22Rv1 (cell line): Measurements from ENCODE around the gene HPD.

Experiments used
- CTCF ChIP-seq: fragments of 450-650 bp; IDR thresholded peaks from 2 replicates; pipeline ENCODE4 v1.5.1; 2017; ENCODE audit warnings: mild to moderate bottlenecking
- ZFX ChIP-seq: fragments of 450-650 bp; IDR thresholded peaks from 2 replicates; pipeline ENCODE4 v1.6.1; 2017; ENCODE audit warnings: antibody characterized with exemption, borderline replicate concordance

- no peak for TF ChIP-seq CTCF
- TF ChIP-seq ZFX, result no peak
These were observed 9.0 kb downstream of the HPD start for GRCh38 chr12:121849665-121850064.
